Adrenal gland (tissue), 12 donors: ENCODE measurements around the gene BACE1. TPM values are rescaled to one million over a fixed set of nuclear protein-coding genes. Genes with fewer than 3 reads are reported as not detected.
"Not testable (repeated sequence)": the region's sequence is repeated elsewhere in the genome, so short reads cannot be mapped to it uniquely, and the experiment has no call there.

Source experiments
- DNase-seq, 7 donors: peaks; one replicate each; pipeline ENCODE4 v3.0.0-alpha.2; 2019 to 2020
- H3K27ac ChIP-seq, 5 donors: fragments of 200-600 bp; sonication (generic) in 4 of 5; 1 replicate in 3 of 5; 2 replicates in 2 of 5; pipeline versions ENCODE4 v1.5.1 to v1.8.0; 2016 to 2020; ENCODE audit warnings: mild to moderate bottlenecking in 1 of 5
- H3K27me3 ChIP-seq: fragments of 200-600 bp; 2 replicates; pipeline ENCODE4 v1.8.0; 2021
- H3K36me3 ChIP-seq, 2 donors: fragments of 200-600 bp; replicated peaks in 1 of 2; 1 replicate in 1 of 2; 2 replicates in 1 of 2; pipeline versions ENCODE4 v1.5.1 to v1.8.0; 2018 to 2022
- H3K4me1 ChIP-seq, 2 donors: fragments of 200-600 bp; replicated peaks in 1 of 2; 1 replicate in 1 of 2; 2 replicates in 1 of 2; pipeline versions ENCODE4 v1.5.1 to v1.8.0; 2018 to 2021
- H3K4me3 ChIP-seq, 4 donors: fragments of 200-600 bp; sonication (generic) in 3 of 4; one replicate each; pipeline ENCODE4 v1.5.1; 2016 to 2018
- H3K9me3 ChIP-seq, 3 donors: fragments of 200-600 bp; sonication (generic) in 1 of 3; replicated peaks in 1 of 3; 1 replicate in 2 of 3; 2 replicates in 1 of 3; pipeline versions ENCODE4 v1.5.1 to v1.8.0; 2016 to 2021
- POLR2A ChIP-seq, 2 donors: fragments of 450-650 bp; IDR thresholded peaks; one replicate each; pipeline ENCODE4 v1.6.1; 2017; ENCODE audit warnings: antibody characterized with exemption in 2 of 2, mild to moderate bottlenecking in 2 of 2, moderate library complexity in 1 of 2
- WGBS, 4 donors: extraction: QIAGEN DNeasy Blood & Tissue Kit in 2 of 4; methylation state at CpG; one replicate each; pipeline versions ENCODE4 v1.1.5 to v1.1.7; 2013 to 2017; 5-methylcytosine and 5-hydroxymethylcytosine counted together
- intact Hi-C, 2 donors: fragments of 100-400 bp; cut with DNase I; formaldehyde crosslinking; loops; one replicate each; pipeline versions ENCODE4 v1.14.1 to v1.15.0; 2022 to 2023
- polyA plus RNA-seq, 3 donors: library from polyadenylated mRNA; stranded (reverse); fragments of 200-250 nt in 2 of 3; fragments of 350-450 nt in 1 of 3; fragmentation: Illumina TruSeq in 1 of 3; extraction: RNeasy Lipid Tissue Mini Kit (QIAGEN cat#74804) in 1 of 3; gene quantifications; one replicate each; pipeline ENCODE4 v1.2.3, GENCODE V29; 2013 to 2014
- total RNA-seq, 9 donors: library from RNA; depleted of rRNA in 4 of 9; stranded (reverse); fragments of >200 nt in 4 of 9; fragments of 120-200 nt in 1 of 9; fragmentation: NEBNext Ultra II Directional in 1 of 9; extraction: Animal tissue kit (Norgen Biotek cat#: 25700) in 1 of 9; gene quantifications; one replicate each; pipeline versions ENCODE4 v1.1.0 to v1.2.4, GENCODE V29; 2013 to 2023
- TF ChIP-seq, protein P1 (sequence below), 6 experiments: fragments of 450-650 bp in 4 of 6; fragments of 200-600 bp in 2 of 6; sonication (generic) in 1 of 6; IDR thresholded peaks; 1 replicate in 5 of 6; 2 replicates in 1 of 6; pipeline versions ENCODE4 v1.5.1 to v1.8.0; 2016 to 2021; ENCODE audit warnings: antibody characterized with exemption in 6 of 6, mild to moderate bottlenecking in 2 of 6, moderate library complexity in 1 of 6
- donor health status: healthy with polysubstance abuse.
- donor health status: Bipolar disorder and iron deficiency.
- donor health status: DM: yes; HTN: yes; CAD: no.
- donor health status: DM: no; HTN: no; CAD: no.
- donor health status: DM: no; HTN: no; CAD: no.
- donor health status: DM: yes; HTN: yes; CAD: no.

Gene BACE1
- total and polyA plus RNA-seq, 12 donors = 9.5 to 69.1 (median 39.7) TPM

DNA sequence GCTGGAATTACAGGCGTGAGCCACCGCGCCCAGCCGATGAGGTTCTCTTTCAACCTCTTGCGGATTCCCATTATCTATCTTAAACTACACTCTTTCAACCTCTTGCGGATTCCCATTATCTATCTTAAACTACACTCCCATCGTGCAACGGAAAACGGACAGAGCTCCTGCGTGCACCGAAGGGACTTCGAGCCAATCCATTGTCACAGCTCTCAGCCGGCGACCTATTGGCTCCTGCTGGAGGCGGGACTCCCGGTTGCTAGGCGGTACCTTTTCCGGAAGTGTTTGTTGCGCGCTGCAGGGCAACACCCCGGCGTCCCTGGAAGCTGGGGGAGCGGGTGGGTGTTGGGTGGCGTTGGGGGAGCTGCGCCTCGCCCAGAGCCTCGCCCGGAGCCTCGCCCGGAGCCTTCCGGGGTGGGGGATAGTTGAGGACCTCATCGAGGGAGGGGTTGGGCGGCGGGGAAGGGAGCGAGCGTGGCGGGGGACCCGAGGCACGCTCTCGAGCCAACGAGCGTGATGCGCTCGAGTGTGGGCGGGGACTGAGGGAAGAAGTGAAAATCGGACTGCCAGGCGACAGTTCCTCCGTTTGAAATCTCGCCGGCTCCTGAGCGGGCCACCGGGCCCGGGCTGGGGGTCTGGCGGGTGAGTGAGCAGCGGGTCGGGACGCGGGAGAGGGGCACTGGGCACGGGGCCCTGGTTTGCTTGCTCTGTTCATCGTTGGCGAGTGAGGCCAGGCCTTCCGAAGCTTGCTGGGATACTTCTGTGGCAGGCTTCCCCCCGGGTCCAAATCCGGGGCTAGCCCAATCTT, 11.7 kb upstream of the BACE1 start, which contains the start of gene CEP164:
Gene CEP164 (plus strand): TSS at position 288 of the 808 bp plus-strand sequence. CDS start 10,733 bp downstream, outside the sequence.
- H3K27ac ChIP-seq = peak within 1 kb of the TSS; percentile 85 to 97 (median 88)
- 0 to 1% (median 0%) methylated on average over 20 to 64 of the region's 64 CpGs for WGBS, 4 donors

DNA sequence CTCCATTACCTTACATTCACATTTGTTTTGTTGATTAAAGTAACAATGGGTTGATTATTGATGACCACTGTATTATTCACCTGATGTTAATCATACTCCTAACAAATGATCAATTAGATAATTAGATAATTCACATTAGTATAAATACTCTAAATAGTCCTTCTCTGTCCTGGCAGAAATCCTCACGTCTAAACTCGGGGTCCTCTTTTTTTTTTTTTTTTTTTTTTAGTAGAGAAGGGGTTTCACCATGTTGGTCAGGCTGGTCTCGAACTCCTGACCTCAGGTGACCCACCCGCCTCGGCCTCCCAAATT, 11.2 kb upstream of the BACE1 start:
- H3K4me3 ChIP-seq = peak overlapping the region in 1 of 4 donors; percentile 90

More for the DNA sequence above, 11.7 kb upstream of the BACE1 start, which contains the start of gene CEP164:
- TF ChIP-seq, protein P1, sequence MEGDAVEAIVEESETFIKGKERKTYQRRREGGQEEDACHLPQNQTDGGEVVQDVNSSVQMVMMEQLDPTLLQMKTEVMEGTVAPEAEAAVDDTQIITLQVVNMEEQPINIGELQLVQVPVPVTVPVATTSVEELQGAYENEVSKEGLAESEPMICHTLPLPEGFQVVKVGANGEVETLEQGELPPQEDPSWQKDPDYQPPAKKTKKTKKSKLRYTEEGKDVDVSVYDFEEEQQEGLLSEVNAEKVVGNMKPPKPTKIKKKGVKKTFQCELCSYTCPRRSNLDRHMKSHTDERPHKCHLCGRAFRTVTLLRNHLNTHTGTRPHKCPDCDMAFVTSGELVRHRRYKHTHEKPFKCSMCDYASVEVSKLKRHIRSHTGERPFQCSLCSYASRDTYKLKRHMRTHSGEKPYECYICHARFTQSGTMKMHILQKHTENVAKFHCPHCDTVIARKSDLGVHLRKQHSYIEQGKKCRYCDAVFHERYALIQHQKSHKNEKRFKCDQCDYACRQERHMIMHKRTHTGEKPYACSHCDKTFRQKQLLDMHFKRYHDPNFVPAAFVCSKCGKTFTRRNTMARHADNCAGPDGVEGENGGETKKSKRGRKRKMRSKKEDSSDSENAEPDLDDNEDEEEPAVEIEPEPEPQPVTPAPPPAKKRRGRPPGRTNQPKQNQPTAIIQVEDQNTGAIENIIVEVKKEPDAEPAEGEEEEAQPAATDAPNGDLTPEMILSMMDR (IDR thresholded peaks at IDR 0.05) = no peak
- TF ChIP-seq POLR2A (IDR thresholded peaks at IDR 0.05) = peak; percentile 23 to 73
- DNase-seq = peak; percentile 95 to 99 (median 98)
- Histone ChIP-seq H3K9me3 (no peaks in the 10 kb centered on the region), H3K4me3 (peak within 1 kb of the TSS in 3 of 4 donors; percentile 90 to 94 (median 92)), H3K36me3 (no peaks in the 10 kb centered on the region), H3K4me1 (peaks cover 9 to 11% of the 10 kb centered on the region in 2 donors), H3K27me3 (no peaks in the 10 kb centered on the region)
- intact Hi-C loops = no loop called here

DNA sequence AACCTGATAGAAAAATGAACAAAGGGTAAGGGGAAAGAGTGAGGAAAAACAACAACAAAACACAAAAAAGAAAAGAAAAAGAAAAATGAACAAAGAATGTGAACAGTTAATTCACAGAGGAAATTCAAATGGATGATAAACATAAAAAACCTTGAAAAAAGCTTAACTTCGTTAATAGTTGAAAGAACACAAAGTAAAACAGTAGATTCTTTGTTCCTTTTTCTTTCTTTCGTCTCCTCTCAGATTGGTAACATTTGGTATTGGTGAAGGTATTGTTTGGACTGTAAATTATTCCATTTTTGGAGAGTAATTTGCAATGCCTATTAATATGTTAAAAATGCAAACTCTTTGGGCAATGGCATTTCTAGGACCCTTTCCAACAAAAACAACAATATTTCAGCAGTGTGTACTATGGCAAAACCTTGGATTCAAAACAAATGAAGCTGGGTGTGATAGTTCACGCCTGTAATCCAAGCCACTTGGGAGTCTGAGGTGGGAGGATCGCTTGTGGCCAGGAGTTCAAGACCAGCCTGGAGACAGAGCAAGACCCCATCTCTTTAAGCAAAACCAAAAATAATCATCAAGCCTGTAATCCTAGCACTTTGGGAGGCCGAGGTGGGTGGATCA, 3.3 kb upstream of the BACE1 start:
- no peak overlapping the region for H3K27ac ChIP-seq
- no peaks in the 10 kb centered on the region for H3K36me3 ChIP-seq
- peaks cover 10 to 18% of the 10 kb centered on the region in 2 donors for H3K4me1 ChIP-seq
- no peaks in the 10 kb centered on the region for H3K9me3 ChIP-seq
- TF ChIP-seq, protein P1 (IDR thresholded peaks at IDR 0.05) = no peak
- no peak for TF ChIP-seq POLR2A (IDR thresholded peaks at IDR 0.05)
- 69 to 74% (median 70%) methylated on average over 5 of the region's 5 CpGs for WGBS, 4 donors
- no peak for DNase-seq
- intact Hi-C loops = loop anchor here (5.0 to 10.0 kb wide), 2 partner anchors 75 to 87 kb away; partner anchors contain the start of genes PCSK7 (in 1 of the 2) and RNF214 (in 1 of the 2)
- no peak overlapping the region for H3K4me3 ChIP-seq
- H3K27me3 ChIP-seq = no peaks in the 10 kb centered on the region

More for the DNA sequence above, 11.2 kb upstream of the BACE1 start:
- Histone ChIP-seq H3K27ac (peak overlapping the region in 3 of 5 donors; percentile 88 to 97 (median 91)), H3K4me1 (peaks cover 9 to 11% of the 10 kb centered on the region in 2 donors)
- H3K36me3 ChIP-seq, intact Hi-C loops, DNase-seq, H3K9me3 ChIP-seq, H3K27me3 ChIP-seq: not testable (repeated sequence)
- 8 to 14% (median 11%) methylated on average over 5 of the region's 5 CpGs for WGBS, 4 donors

DNA sequence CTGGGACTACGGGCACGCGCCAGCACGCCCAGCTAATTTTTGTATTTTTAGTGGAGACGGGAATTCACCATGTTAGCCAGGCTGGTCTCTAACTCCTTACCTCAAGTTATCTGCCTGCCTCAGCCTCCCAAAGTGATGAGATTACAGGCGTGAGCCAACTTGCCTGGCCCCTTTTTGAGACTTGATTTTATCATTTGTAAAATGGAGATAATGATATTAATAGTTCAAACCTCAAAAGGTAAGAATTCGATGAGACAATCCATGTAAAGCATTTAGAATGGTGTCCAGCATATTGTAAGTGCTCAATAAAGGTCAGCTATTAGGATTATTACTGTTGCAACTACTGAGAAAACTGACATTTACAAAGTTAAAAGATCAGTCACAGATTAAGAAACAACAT, 2.7 kb upstream of the BACE1 start:
- peaks cover 16 to 24% of the 10 kb centered on the region in 2 donors for H3K4me1 ChIP-seq
- H3K4me3 ChIP-seq = no peak overlapping the region
- DNase-seq = no peak
- H3K27ac ChIP-seq = no peak overlapping the region
- H3K9me3 ChIP-seq = no peaks in the 10 kb centered on the region
- H3K27me3 ChIP-seq = no peaks in the 10 kb centered on the region
- no peak for TF ChIP-seq POLR2A (IDR thresholded peaks at IDR 0.05)
- TF ChIP-seq, protein P1 (IDR thresholded peaks at IDR 0.05) = no peak
- WGBS, 4 donors = 85 to 92% (median 85%) methylated on average over 6 to 7 of the region's 7 CpGs
- no peaks in the 10 kb centered on the region for H3K36me3 ChIP-seq
- intact Hi-C loops = loop anchor here (5.0 to 10.0 kb wide), 2 partner anchors 74 to 86 kb away; partner anchors contain the start of genes PCSK7 (in 1 of the 2) and RNF214 (in 1 of the 2)
